ENCODE data around the gene BTRC.
A peak's percentile ranks its signal among the peaks of the same experiment; 100 is the strongest.

The BTRC gene

GRCh38 chr10:101538446-101538845 lies 184.5 kb downstream of the BTRC start:
- ATAC-seq, result no peak
- no peak for TF ChIP-seq PPARA (CRISPR knock-in tag; IDR thresholded peaks at IDR 0.05; ENCODE audit: borderline replicate concordance)
- TF ChIP-seq OSR1 (CRISPR knock-in tag; IDR thresholded peaks at IDR 0.05), result no peak
- TF ChIP-seq ZNF565 (CRISPR knock-in tag; conservative IDR thresholded peaks at IDR 0.05; ENCODE audit: low read depth), result no peak
- TF ChIP-seq PATZ1 (CRISPR knock-in tag; IDR thresholded peaks at IDR 0.05; ENCODE audit: borderline replicate concordance), result no peak
- TF ChIP-seq POU6F1 (CRISPR knock-in tag; IDR thresholded peaks at IDR 0.05; ENCODE audit: borderline replicate concordance, low read depth), result no peak
- TF ChIP-seq ARNTL (CRISPR knock-in tag; IDR thresholded peaks at IDR 0.05; ENCODE audit: borderline replicate concordance, low read depth), result no peak
- no peak for TF ChIP-seq TSHZ2 (CRISPR knock-in tag; IDR thresholded peaks at IDR 0.05)
- TF ChIP-seq ZNF8 (CRISPR knock-in tag; IDR thresholded peaks at IDR 0.05), result no peak
- TF ChIP-seq TCF4 (CRISPR knock-in tag; IDR thresholded peaks at IDR 0.05; ENCODE audit: borderline replicate concordance), result no peak
- no peak for TF ChIP-seq ZNF70 (CRISPR knock-in tag; IDR thresholded peaks at IDR 0.05)
- TF ChIP-seq ZC3H10 (CRISPR knock-in tag; IDR thresholded peaks at IDR 0.05), result no peak
- TF ChIP-seq ZFP30 (CRISPR knock-in tag; IDR thresholded peaks at IDR 0.05), result no peak
- no peak for TF ChIP-seq BACH2 (CRISPR knock-in tag; IDR thresholded peaks at IDR 0.05; ENCODE audit: borderline replicate concordance)
- no peak for TF ChIP-seq RARB (CRISPR knock-in tag; IDR thresholded peaks at IDR 0.05)

- ATAC-seq, result no peak
- TF ChIP-seq ISL1 (CRISPR knock-in tag; IDR thresholded peaks at IDR 0.05) (peak; percentile 48), RARB (CRISPR knock-in tag; IDR thresholded peaks at IDR 0.05) (no peak), ZNF565 (CRISPR knock-in tag; conservative IDR thresholded peaks at IDR 0.05; ENCODE audit: low read depth) (no peak), ZFP30 (CRISPR knock-in tag; IDR thresholded peaks at IDR 0.05) (no peak), CSRNP3 (CRISPR knock-in tag; IDR thresholded peaks at IDR 0.05) (no peak), CSDC2 (CRISPR knock-in tag; IDR thresholded peaks at IDR 0.05) (no peak), ZNF8 (CRISPR knock-in tag; IDR thresholded peaks at IDR 0.05) (no peak), ZNF70 (CRISPR knock-in tag; IDR thresholded peaks at IDR 0.05) (no peak)
Measured at GRCh38 chr10:101545898-101546297, 191.9 kb downstream of the BTRC start.

- ATAC-seq, result no peak
- TF ChIP-seq ZFP3 (CRISPR knock-in tag; IDR thresholded peaks at IDR 0.05) (no peak), PATZ1 (CRISPR knock-in tag; IDR thresholded peaks at IDR 0.05; ENCODE audit: borderline replicate concordance) (no peak), CREB5 (CRISPR knock-in tag; IDR thresholded peaks at IDR 0.05; ENCODE audit: low read depth) (no peak), ZNF8 (CRISPR knock-in tag; IDR thresholded peaks at IDR 0.05) (no peak), ZNF70 (CRISPR knock-in tag; IDR thresholded peaks at IDR 0.05) (no peak), TSHZ2 (CRISPR knock-in tag; IDR thresholded peaks at IDR 0.05) (no peak), OSR1 (CRISPR knock-in tag; IDR thresholded peaks at IDR 0.05) (no peak), SNAI2 (CRISPR knock-in tag; IDR thresholded peaks at IDR 0.05) (no peak), ZFP30 (CRISPR knock-in tag; IDR thresholded peaks at IDR 0.05) (no peak), TOX (CRISPR knock-in tag; IDR thresholded peaks at IDR 0.05; ENCODE audit: borderline replicate concordance) (no peak), ESRRG (CRISPR knock-in tag; IDR thresholded peaks at IDR 0.05) (no peak), CSDC2 (CRISPR knock-in tag; IDR thresholded peaks at IDR 0.05) (no peak), PPARA (CRISPR knock-in tag; IDR thresholded peaks at IDR 0.05; ENCODE audit: borderline replicate concordance) (no peak), ZC3H10 (CRISPR knock-in tag; IDR thresholded peaks at IDR 0.05) (no peak), RARB (CRISPR knock-in tag; IDR thresholded peaks at IDR 0.05) (no peak), BACH2 (CRISPR knock-in tag; IDR thresholded peaks at IDR 0.05; ENCODE audit: borderline replicate concordance) (no peak), ISL1 (CRISPR knock-in tag; IDR thresholded peaks at IDR 0.05) (no peak)
Measured at GRCh38 chr10:101550965-101551364, 197.0 kb downstream of the BTRC start.
